Prostate gland (tissue), 2 donors: ENCODE results near the gene MGAT5. TPM values are rescaled to one million over a fixed set of nuclear protein-coding genes. Genes with fewer than 3 reads are reported as not detected.

Experiments
- DNase-seq: peaks from one replicate; pipeline ENCODE4 v3.0.0-alpha.2; 2019; ENCODE audit warnings: low spot score
- H3K27ac ChIP-seq, 2 donors: fragments of 200-600 bp; sonication (generic); 2 replicates each; pipeline ENCODE4 v1.5.1; 2017 to 2019
- H3K27me3 ChIP-seq: fragments of 200-600 bp; sonication (generic); replicated peaks from 2 replicates; pipeline ENCODE4 v1.5.1; 2019; ENCODE audit not compliant: insufficient read depth
- H3K36me3 ChIP-seq, 2 donors: fragments of 200-600 bp; sonication (generic); 1 replicate in 1 of 2; 2 replicates in 1 of 2; pipeline versions ENCODE4 v1.5.1 to v1.8.1; 2017 to 2019
- H3K4me1 ChIP-seq: fragments of 200-600 bp; sonication (generic); replicated peaks from 2 replicates; pipeline ENCODE4 v1.5.1; 2019
- H3K4me3 ChIP-seq, 2 donors: fragments of 200-600 bp; sonication (generic); 2 replicates each; pipeline ENCODE4 v1.5.1; 2017 to 2019
- H3K9me3 ChIP-seq: fragments of 200-600 bp; sonication (generic); 2 replicates; pipeline ENCODE4 v1.5.1; 2017
- CTCF ChIP-seq, 4 experiments: fragments of 200-600 bp in 2 of 4; fragments of 450-650 bp in 2 of 4; sonication (generic) in 2 of 4; IDR thresholded peaks; 1 replicate in 3 of 4; 2 replicates in 1 of 4; pipeline ENCODE4 v1.5.1; 2016 to 2019; ENCODE audit warnings: antibody characterized with exemption in 4 of 4, mild to moderate bottlenecking in 2 of 4, moderate library complexity in 2 of 4
- POLR2A ChIP-seq: fragments of 450-650 bp; IDR thresholded peaks from one replicate; pipeline ENCODE4 v1.6.1; 2016; ENCODE audit warnings: antibody characterized with exemption, mild to moderate bottlenecking
- POLR2AphosphoS5 ChIP-seq: sonication (generic); formaldehyde crosslinking; IDR thresholded peaks from one replicate; pipeline ENCODE4 v1.6.1; 2017; ENCODE audit warnings: antibody characterized with exemption
- WGBS: methylation state at CpG from one replicate; pipeline ENCODE4 v1.1.5; 2018; 5-methylcytosine and 5-hydroxymethylcytosine counted together
- intact Hi-C: fragments of 100-400 bp; cut with DNase I; formaldehyde crosslinking; loops from one replicate; pipeline ENCODE4 v1.14.2; 2022
- total RNA-seq, 2 donors: library from RNA; depleted of rRNA; stranded (reverse); fragments of >200 nt; gene quantifications; one replicate each; pipeline ENCODE4 v1.1.0, GENCODE V29; 2016

MGAT5 gene
- total RNA-seq, 2 donors from 2014 or later = 20.1 to 83.2 TPM

GRCh38 chr2:134228493-134228903, 25.4 kb upstream of the MGAT5 start:
- WGBS = 82% methylated on average over 2 of the region's 2 CpGs
- Histone ChIP-seq H3K27me3 (no peaks in the 10 kb centered on the region), H3K36me3 (no peaks in the 10 kb centered on the region), H3K4me1 (no peaks in the 10 kb centered on the region), H3K27ac (no peak overlapping the region), H3K4me3 (no peak overlapping the region), H3K9me3 (no peaks in the 10 kb centered on the region)
- TF ChIP-seq POLR2AphosphoS5 (no peak), CTCF (IDR thresholded peaks at IDR 0.05) (no peak), POLR2A (no peak)
- no peak for DNase-seq
- intact Hi-C loops = no loop called here

GRCh38 chr2:134229540-134229939, 24.3 kb upstream of the MGAT5 start:
- Histone ChIP-seq H3K27ac (no peak overlapping the region), H3K9me3 (no peaks in the 10 kb centered on the region), H3K36me3 (no peaks in the 10 kb centered on the region), H3K4me1 (no peaks in the 10 kb centered on the region), H3K27me3 (no peaks in the 10 kb centered on the region), H3K4me3 (no peak overlapping the region)
- intact Hi-C loops = no loop called here
- no peak for DNase-seq
- WGBS = 92% methylated on average over 2 of the region's 2 CpGs
- TF ChIP-seq CTCF (IDR thresholded peaks at IDR 0.05) (no peak), POLR2A (no peak), POLR2AphosphoS5 (no peak)

- H3K27me3 ChIP-seq = no peaks in the 10 kb centered on the region
- H3K9me3 ChIP-seq = no peaks in the 10 kb centered on the region
- H3K27ac ChIP-seq = no peak overlapping the region
- TF ChIP-seq POLR2A = no peak
- TF ChIP-seq POLR2AphosphoS5 = no peak
- no peak for TF ChIP-seq CTCF (IDR thresholded peaks at IDR 0.05)
- H3K36me3 ChIP-seq = no peaks in the 10 kb centered on the region
- no peak for DNase-seq
- no peaks in the 10 kb centered on the region for H3K4me1 ChIP-seq
- intact Hi-C loops = no loop called here
- H3K4me3 ChIP-seq = no peak overlapping the region
Observed at GRCh38 chr2:134230885-134231284, 23.0 kb upstream of the MGAT5 start.

GRCh38 chr2:134231301-134231964, 22.4 kb upstream of the MGAT5 start:
- DNase-seq = no peak
- intact Hi-C loops = no loop called here
- H3K9me3 ChIP-seq = no peaks in the 10 kb centered on the region
- no peaks in the 10 kb centered on the region for H3K4me1 ChIP-seq
- no peaks in the 10 kb centered on the region for H3K36me3 ChIP-seq
- no peak overlapping the region for H3K4me3 ChIP-seq
- WGBS = 84% methylated on average over 3 of the region's 3 CpGs
- H3K27me3 ChIP-seq = no peaks in the 10 kb centered on the region
- no peak for TF ChIP-seq CTCF (IDR thresholded peaks at IDR 0.05)
- no peak for TF ChIP-seq POLR2A
- TF ChIP-seq POLR2AphosphoS5 = no peak
- no peak overlapping the region for H3K27ac ChIP-seq

- Histone ChIP-seq H3K36me3 (no peaks in the 10 kb centered on the region), H3K4me3 (no peak overlapping the region), H3K27ac (no peak overlapping the region), H3K9me3 (no peaks in the 10 kb centered on the region), H3K27me3 (no peaks in the 10 kb centered on the region), H3K4me1 (no peaks in the 10 kb centered on the region)
- TF ChIP-seq CTCF (IDR thresholded peaks at IDR 0.05) (no peak), POLR2A (no peak), POLR2AphosphoS5 (no peak)
- intact Hi-C loops = no loop called here
- WGBS = 80% methylated on average over 2 of the region's 2 CpGs
- DNase-seq = no peak
Observed at GRCh38 chr2:134231965-134232340, 21.9 kb upstream of the MGAT5 start.
